ENCODE measurements around the gene DCHS1. TPM values are rescaled to one million over a fixed set of nuclear protein-coding genes. Genes with fewer than 3 reads are reported as not detected.

Gene DCHS1
- total RNA-seq, 1 experiment from 2014 or later: 14.2 TPM

GRCh38 chr11:6656584-6656915, 941 bp upstream of the DCHS1 start (continued):
- TF ChIP-seq FOXP4 (CRISPR knock-in tag; IDR thresholded peaks at IDR 0.05): no peak
- no peak for TF ChIP-seq E2F4 (CRISPR knock-in tag; IDR thresholded peaks at IDR 0.05; ENCODE audit: borderline replicate concordance, low read depth)
- no peak for TF ChIP-seq ZNF512 (CRISPR knock-in tag; IDR thresholded peaks at IDR 0.05; ENCODE audit: borderline replicate concordance)
- no peak for TF ChIP-seq CTCF (IDR thresholded peaks at IDR 0.05)
- no peak for TF ChIP-seq ZNF219 (CRISPR knock-in tag; IDR thresholded peaks at IDR 0.05; ENCODE audit: borderline replicate concordance)
- TF ChIP-seq GRHL2 (CRISPR knock-in tag; IDR thresholded peaks at IDR 0.05; ENCODE audit: insufficient replicate concordance, severe bottlenecking): no peak
- TF ChIP-seq SOX15 (CRISPR knock-in tag; IDR thresholded peaks at IDR 0.05): no peak
- TF ChIP-seq CREB1 (CRISPR knock-in tag; IDR thresholded peaks at IDR 0.05): no peak
- no peak for TF ChIP-seq ERG (CRISPR knock-in tag; IDR thresholded peaks at IDR 0.05)
- TF ChIP-seq JUN (CRISPR knock-in tag; IDR thresholded peaks at IDR 0.05): no peak
- no peak for TF ChIP-seq E2F1 (CRISPR knock-in tag; IDR thresholded peaks at IDR 0.05)
- TF ChIP-seq PRDM15 (CRISPR knock-in tag; IDR thresholded peaks at IDR 0.05): no peak
